GM12878 (cell line): ENCODE results near the gene NHSL2. TPM values are rescaled to one million over a fixed set of nuclear protein-coding genes. Genes with fewer than 3 reads are reported as not detected.

Experiments used
- BACH1 ChIP-seq: fragments of 450-650 bp; IDR thresholded peaks from 2 replicates; pipeline ENCODE4 v1.6.1; 2017; ENCODE audit warnings: mild to moderate bottlenecking, borderline replicate concordance
- NFYA ChIP-seq: IDR thresholded peaks from 2 replicates; pipeline ENCODE4 v1.6.1; 2011; ENCODE audit warnings: low read depth, mild to moderate bottlenecking, low read length, improper control_type of control experiment, borderline replicate concordance
- NRF1 ChIP-seq: conservative IDR thresholded peaks from 2 replicates; pipeline ENCODE4 v1.6.1; 2011; ENCODE audit warnings: mild to moderate bottlenecking, low read depth, low read length, improper control_type of control experiment
- SMAD5 ChIP-seq: IDR thresholded peaks from 2 replicates; pipeline ENCODE4 v1.6.1; 2016; ENCODE audit warnings: antibody characterized with exemption, low read depth
- SREBF1 ChIP-seq: IDR thresholded peaks from 2 replicates; pipeline ENCODE4 v1.6.1; 2012; ENCODE audit warnings: mild to moderate bottlenecking, low read length
- SRF ChIP-seq, 2 experiments: IDR thresholded peaks; 2 replicates each; pipeline ENCODE4 v1.6.1; 2011; ENCODE audit warnings: low read depth in 2 of 2, low read length in 2 of 2, mild to moderate bottlenecking in 1 of 2, moderate library complexity in 1 of 2
- polyA plus RNA-seq, 11 experiments: library from polyadenylated mRNA; depleted of rRNA in 4 of 11; unstranded in 6 of 11; stranded (reverse) in 5 of 11; fragments of >200 nt; fragmentation: Nextera tagmentation in 4 of 11; fragmentation: Illumina TruSeq in 1 of 11; extraction: Ambion mirVana in 4 of 11; extraction: Trizol in 1 of 11; gene quantifications; 1 replicate in 1 of 11; 2 replicates in 10 of 11; pipeline versions ENCODE4 v1.2.1 to v1.2.3, GENCODE V29; 2011 to 2016; ENCODE audit warnings: inconsistent platforms in 2 of 11, missing spikeins in 2 of 11, low read depth in 1 of 11
- total RNA-seq, 4 experiments: library from RNA; depleted of rRNA in 3 of 4; stranded (reverse); fragments of >200 nt in 3 of 4; fragmentation: Illumina TruSeq in 1 of 4; extraction: Trizol in 1 of 4; gene quantifications; 2 replicates each; pipeline versions ENCODE4 v1.2.1 to v1.2.3, GENCODE V29; 2013 to 2021
- TF ChIP-seq, protein P1 (sequence below): fragments of 450-650 bp; IDR thresholded peaks from 2 replicates; pipeline ENCODE4 v1.6.1; 2017; ENCODE audit warnings: mild to moderate bottlenecking, moderate library complexity
- TF ChIP-seq, protein P2 (sequence below): IDR thresholded peaks from 2 replicates; pipeline ENCODE4 v1.6.1; 2012; ENCODE audit warnings: mild to moderate bottlenecking, low read depth, low read length

Gene NHSL2
- total and polyA plus RNA-seq, 10 of the 15 experiments (the other 5 are each of a cell fraction or from before 2014, with no cell fraction given), result 0.05 to 0.53 (median 0.07) TPM; not detected in 2

DNA sequence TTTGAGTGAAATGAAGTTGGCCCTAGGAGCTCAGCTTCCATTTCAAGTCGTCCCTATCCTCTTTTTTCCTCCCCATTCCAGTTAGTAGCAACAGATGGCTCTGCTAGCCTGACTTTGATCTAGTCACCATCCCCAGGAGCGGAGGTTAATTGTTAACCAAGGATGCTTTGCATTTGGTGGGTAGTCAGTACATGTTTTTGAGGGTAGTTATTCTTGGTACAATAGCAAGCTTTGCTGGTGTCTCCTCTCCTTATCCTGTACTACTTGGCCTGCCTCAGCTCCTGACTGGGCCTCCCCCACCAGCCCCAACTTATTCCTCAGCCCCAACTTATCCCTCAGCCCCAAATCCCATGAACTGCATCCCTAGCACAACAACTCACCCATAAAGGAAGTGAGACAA is 235.9 kb downstream of the NHSL2 start (continued):
- TF ChIP-seq, protein P1, sequence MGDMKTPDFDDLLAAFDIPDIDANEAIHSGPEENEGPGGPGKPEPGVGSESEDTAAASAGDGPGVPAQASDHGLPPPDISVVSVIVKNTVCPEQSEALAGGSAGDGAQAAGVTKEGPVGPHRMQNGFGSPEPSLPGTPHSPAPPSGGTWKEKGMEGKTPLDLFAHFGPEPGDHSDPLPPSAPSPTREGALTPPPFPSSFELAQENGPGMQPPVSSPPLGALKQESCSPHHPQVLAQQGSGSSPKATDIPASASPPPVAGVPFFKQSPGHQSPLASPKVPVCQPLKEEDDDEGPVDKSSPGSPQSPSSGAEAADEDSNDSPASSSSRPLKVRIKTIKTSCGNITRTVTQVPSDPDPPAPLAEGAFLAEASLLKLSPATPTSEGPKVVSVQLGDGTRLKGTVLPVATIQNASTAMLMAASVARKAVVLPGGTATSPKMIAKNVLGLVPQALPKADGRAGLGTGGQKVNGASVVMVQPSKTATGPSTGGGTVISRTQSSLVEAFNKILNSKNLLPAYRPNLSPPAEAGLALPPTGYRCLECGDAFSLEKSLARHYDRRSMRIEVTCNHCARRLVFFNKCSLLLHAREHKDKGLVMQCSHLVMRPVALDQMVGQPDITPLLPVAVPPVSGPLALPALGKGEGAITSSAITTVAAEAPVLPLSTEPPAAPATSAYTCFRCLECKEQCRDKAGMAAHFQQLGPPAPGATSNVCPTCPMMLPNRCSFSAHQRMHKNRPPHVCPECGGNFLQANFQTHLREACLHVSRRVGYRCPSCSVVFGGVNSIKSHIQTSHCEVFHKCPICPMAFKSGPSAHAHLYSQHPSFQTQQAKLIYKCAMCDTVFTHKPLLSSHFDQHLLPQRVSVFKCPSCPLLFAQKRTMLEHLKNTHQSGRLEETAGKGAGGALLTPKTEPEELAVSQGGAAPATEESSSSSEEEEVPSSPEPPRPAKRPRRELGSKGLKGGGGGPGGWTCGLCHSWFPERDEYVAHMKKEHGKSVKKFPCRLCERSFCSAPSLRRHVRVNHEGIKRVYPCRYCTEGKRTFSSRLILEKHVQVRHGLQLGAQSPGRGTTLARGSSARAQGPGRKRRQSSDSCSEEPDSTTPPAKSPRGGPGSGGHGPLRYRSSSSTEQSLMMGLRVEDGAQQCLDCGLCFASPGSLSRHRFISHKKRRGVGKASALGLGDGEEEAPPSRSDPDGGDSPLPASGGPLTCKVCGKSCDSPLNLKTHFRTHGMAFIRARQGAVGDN, result no peak
- TF ChIP-seq NFYA, result no peak
- no peak for TF ChIP-seq SRF (IDR thresholded peaks at IDR 0.05; ENCODE audit: low read depth in 2 of 2, low read length in 2 of 2)
- TF ChIP-seq SMAD5, result no peak
- no peak for TF ChIP-seq SREBF1
- no peak for TF ChIP-seq BACH1
- TF ChIP-seq, protein P2, sequence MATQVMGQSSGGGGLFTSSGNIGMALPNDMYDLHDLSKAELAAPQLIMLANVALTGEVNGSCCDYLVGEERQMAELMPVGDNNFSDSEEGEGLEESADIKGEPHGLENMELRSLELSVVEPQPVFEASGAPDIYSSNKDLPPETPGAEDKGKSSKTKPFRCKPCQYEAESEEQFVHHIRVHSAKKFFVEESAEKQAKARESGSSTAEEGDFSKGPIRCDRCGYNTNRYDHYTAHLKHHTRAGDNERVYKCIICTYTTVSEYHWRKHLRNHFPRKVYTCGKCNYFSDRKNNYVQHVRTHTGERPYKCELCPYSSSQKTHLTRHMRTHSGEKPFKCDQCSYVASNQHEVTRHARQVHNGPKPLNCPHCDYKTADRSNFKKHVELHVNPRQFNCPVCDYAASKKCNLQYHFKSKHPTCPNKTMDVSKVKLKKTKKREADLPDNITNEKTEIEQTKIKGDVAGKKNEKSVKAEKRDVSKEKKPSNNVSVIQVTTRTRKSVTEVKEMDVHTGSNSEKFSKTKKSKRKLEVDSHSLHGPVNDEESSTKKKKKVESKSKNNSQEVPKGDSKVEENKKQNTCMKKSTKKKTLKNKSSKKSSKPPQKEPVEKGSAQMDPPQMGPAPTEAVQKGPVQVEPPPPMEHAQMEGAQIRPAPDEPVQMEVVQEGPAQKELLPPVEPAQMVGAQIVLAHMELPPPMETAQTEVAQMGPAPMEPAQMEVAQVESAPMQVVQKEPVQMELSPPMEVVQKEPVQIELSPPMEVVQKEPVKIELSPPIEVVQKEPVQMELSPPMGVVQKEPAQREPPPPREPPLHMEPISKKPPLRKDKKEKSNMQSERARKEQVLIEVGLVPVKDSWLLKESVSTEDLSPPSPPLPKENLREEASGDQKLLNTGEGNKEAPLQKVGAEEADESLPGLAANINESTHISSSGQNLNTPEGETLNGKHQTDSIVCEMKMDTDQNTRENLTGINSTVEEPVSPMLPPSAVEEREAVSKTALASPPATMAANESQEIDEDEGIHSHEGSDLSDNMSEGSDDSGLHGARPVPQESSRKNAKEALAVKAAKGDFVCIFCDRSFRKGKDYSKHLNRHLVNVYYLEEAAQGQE, result no peak
- no peak for TF ChIP-seq NRF1
